D341Med (cell line): ENCODE results near the gene TGM3.
A peak's percentile ranks its signal among the peaks of the same experiment; 100 is the strongest.

ENCODE experiments used
- DNase-seq: peaks from one replicate; pipeline ENCODE4 v3.0.0; 2012; ENCODE audit warnings: low spot score

Gene TGM3

DNA sequence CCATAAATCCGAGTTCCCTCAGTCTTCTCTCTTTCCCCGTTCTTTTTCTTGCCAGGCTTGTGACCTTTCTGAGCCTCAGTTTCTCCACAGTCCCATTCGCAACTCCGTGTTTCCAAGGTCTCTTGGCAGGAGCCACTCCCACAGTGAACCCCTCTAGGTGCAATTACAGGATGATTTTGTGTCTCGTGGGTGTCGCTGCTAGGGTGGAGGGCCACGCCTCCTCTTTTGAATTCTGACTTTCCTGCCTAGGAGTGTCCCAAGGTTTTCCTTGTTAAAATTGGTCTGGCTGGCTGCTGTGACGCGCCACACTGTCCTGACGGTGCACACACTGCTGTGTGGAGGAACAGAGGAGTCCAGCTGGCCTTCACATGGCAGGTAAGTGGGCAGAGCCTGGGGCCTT, 84.8 kb downstream of the TGM3 start, which contains the start of gene TGM6:
TSS of gene TGM6 (plus strand) at position 301 of the 400 bp plus-strand sequence. CDS start at position 369, 68 bp downstream.
- DNase-seq = no peak

DNA sequence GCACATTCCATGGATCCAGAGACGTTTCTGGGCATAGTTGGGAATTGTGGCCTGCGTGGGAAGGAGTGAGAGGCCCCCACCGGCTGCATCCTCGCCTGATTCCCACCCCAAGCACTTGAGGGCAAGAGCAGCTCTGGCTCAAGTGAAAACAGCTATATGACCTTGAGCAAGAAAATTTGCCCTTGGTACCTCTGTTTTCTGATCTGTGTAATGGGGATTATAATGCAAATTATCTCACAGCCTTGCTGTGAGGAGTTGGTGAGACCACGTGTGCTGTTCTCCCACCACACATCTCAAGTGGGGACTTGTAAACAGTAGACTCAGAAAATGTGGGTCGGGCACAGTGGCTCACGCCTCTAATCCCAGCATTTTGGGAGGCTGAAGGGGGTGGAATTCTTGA, 85.5 kb downstream of the TGM3 start:
- DNase-seq = no peak

GRCh38 chr20:2382833-2383232, 87.0 kb downstream of the TGM3 start:
- no peak for DNase-seq

GRCh38 chr20:2385026-2385425, 89.2 kb downstream of the TGM3 start:
- no peak for DNase-seq

GRCh38 chr20:2385496-2385895, 89.7 kb downstream of the TGM3 start:
- no peak for DNase-seq

DNA sequence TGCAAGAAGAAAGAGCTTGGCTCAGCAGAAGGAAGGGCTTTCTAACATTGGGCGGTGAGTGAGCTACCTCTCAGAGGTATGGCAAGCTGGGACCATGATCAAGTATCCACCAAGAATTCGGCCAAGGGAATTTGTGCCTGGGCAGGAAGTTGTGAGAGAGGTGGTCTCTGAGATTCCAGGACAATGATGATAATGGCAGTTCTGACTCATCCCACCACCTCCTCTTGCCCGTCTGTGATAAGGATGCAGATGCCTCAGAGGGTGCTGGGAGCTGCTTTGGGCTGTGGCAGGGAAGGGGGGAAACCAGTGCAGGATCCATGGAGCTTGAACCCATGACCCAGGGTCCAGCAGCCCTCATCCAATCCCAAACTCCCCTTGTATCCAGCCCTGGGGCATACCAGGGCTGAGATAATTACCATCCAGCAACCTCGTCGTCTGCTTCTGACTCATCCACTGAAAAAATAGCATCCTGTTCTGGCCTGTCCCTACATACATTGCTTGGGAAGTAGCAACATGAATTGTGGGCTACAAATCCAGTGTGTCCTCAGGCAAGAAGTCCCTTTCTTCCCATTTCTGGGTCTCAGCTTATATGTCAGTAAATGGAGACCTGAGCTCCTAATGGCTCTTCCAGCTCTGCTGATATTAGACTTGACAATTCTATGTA, 90.8 kb downstream of the TGM3 start:
- no peak for DNase-seq

GRCh38 chr20:2387180-2387577, 91.4 kb downstream of the TGM3 start:
- DNase-seq = peak; percentile 61

- DNase-seq = no peak
These were observed 91.8 kb downstream of the TGM3 start for GRCh38 chr20:2387580-2387979.
